Hepatocyte (in vitro differentiated cells): ENCODE results near the gene ADGRV1. TPM values are rescaled to one million over a fixed set of nuclear protein-coding genes. Genes with fewer than 3 reads are reported as not detected.
A peak's percentile ranks its signal among the peaks of the same experiment; 100 is the strongest.

Experiments used
- DNase-seq: peaks from one replicate; pipeline ENCODE4 v3.0.0-alpha.2; 2016; ENCODE audit warnings: low spot score
- H2AFZ ChIP-seq: fragments of 200-600 bp; sonication (generic); 2 replicates; pipeline ENCODE4 v1.6.0; 2016; ENCODE audit warnings: antibody characterized with exemption, mild to moderate bottlenecking
- H3K27ac ChIP-seq: fragments of 200-600 bp; sonication (generic); 2 replicates; pipeline ENCODE4 v1.5.1; 2016; ENCODE audit warnings: mild to moderate bottlenecking
- H3K27me3 ChIP-seq: fragments of 200-600 bp; sonication (generic); 2 replicates; pipeline ENCODE4 v1.6.1; 2016
- H3K36me3 ChIP-seq: fragments of 200-600 bp; sonication (generic); replicated peaks from 2 replicates; pipeline ENCODE4 v1.5.1; 2016; ENCODE audit warnings: low read depth; ENCODE audit not compliant: insufficient read depth
- H3K4me1 ChIP-seq: fragments of 200-600 bp; sonication (generic); 2 replicates; pipeline ENCODE4 v1.5.1; 2016; ENCODE audit warnings: mild to moderate bottlenecking, moderate library complexity; ENCODE audit not compliant: insufficient read depth
- H3K4me2 ChIP-seq: fragments of 200-600 bp; sonication (generic); 2 replicates; pipeline ENCODE4 v1.6.0; 2016
- H3K4me3 ChIP-seq: fragments of 200-600 bp; sonication (generic); 2 replicates; pipeline ENCODE4 v1.5.1; 2016; ENCODE audit warnings: mild to moderate bottlenecking
- H3K79me2 ChIP-seq: fragments of 200-600 bp; sonication (generic); 2 replicates; pipeline ENCODE4 v1.6.0; 2017; ENCODE audit warnings: mild to moderate bottlenecking
- H3K9me2 ChIP-seq: fragments of 200-600 bp; sonication (generic); replicated peaks from 2 replicates; pipeline ENCODE4 v1.6.0; 2017; ENCODE audit warnings: mild to moderate bottlenecking; ENCODE audit not compliant: insufficient read depth
- H3K9me3 ChIP-seq: fragments of 200-600 bp; sonication (generic); 2 replicates; pipeline ENCODE4 v1.5.1; 2016; ENCODE audit warnings: low read depth, mild to moderate bottlenecking
- H4K20me1 ChIP-seq: fragments of 200-600 bp; sonication (generic); 2 replicates; pipeline ENCODE4 v1.6.0; 2016; ENCODE audit warnings: mild to moderate bottlenecking; ENCODE audit not compliant: insufficient read depth, poor library complexity, severe bottlenecking
- EZH2 ChIP-seq: fragments of 200-600 bp; sonication (generic); IDR thresholded peaks from 2 replicates; pipeline ENCODE4 v1.6.1; 2016; ENCODE audit warnings: antibody characterized with exemption, mild to moderate bottlenecking, borderline replicate concordance
- EZH2phosphoT487 ChIP-seq: fragments of 200-600 bp; sonication (generic); IDR thresholded peaks from one replicate; pipeline ENCODE4 v1.6.1; 2018; ENCODE audit warnings: antibody characterized with exemption, mild to moderate bottlenecking, low read depth, moderate library complexity; ENCODE audit not compliant: unreplicated experiment, severe bottlenecking
- WGBS: methylation state at CpG from one replicate; pipeline ENCODE4 v1.1.6; 2016; ENCODE audit warnings: low lambda C conversion rate; ENCODE audit errors: missing lambda C conversion rate; 5-methylcytosine and 5-hydroxymethylcytosine counted together
- polyA plus RNA-seq: library from polyadenylated mRNA; unstranded; fragments of >200 nt; fragmentation: Nextera tagmentation; extraction: Ambion mirVana; gene quantifications from 2 replicates; pipeline ENCODE4 v1.2.1, GENCODE V29; 2016
- total RNA-seq: library from RNA; depleted of rRNA; stranded (reverse); fragments of >200 nt; gene quantifications from 2 replicates; pipeline ENCODE4 v1.2.3, GENCODE V29; 2014
- TF ChIP-seq, protein P1 (sequence below): fragments of 200-600 bp; sonication (generic); IDR thresholded peaks from 2 replicates; pipeline ENCODE4 v1.5.1; 2016; ENCODE audit warnings: antibody characterized with exemption, mild to moderate bottlenecking; ENCODE audit not compliant: poor library complexity

Gene ADGRV1
- total and polyA plus RNA-seq, 2 experiments from 2014 or later: 74.9 to 88.3 TPM

DNA sequence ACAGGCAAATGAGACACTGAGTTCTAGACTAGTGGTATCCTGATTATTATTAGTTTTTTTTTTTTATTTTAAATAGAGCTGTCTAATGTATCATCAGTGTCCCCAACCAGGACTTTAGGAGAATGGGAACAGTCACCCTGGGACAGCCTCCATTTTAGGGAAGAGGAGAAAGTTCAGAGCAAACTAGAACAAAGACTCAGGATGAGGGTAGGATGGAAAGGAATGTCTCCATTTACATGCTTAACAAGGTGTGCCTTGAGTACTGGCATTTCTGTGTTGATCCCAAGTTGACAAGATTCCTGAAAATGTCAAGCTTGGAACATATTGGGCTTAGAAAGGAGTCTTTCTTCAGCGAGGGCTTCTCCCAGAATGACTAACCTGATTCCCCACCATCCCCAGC, 601.0 kb downstream of the ADGRV1 start:
- Histone ChIP-seq H3K4me1 (peaks cover 7% of the 10 kb centered on the region), H3K9me2 (no peaks in the 10 kb centered on the region), H3K79me2 (no peaks in the 10 kb centered on the region), H3K27me3 (no peaks in the 10 kb centered on the region), H3K9me3 (no peaks in the 10 kb centered on the region), H3K27ac (no peak overlapping the region), H2AFZ (no peak overlapping the region), H3K4me3 (no peak overlapping the region), H3K4me2 (no peak overlapping the region), H3K36me3 (no peaks in the 10 kb centered on the region), H4K20me1 (no peaks in the 10 kb centered on the region)
- whole genome bisulfite sequencing: no CpG with 5 or more reads among the region's 1 CpG
- DNase-seq: no peak
- TF ChIP-seq EZH2phosphoT487: no peak
- no peak for TF ChIP-seq EZH2
- TF ChIP-seq, protein P1, sequence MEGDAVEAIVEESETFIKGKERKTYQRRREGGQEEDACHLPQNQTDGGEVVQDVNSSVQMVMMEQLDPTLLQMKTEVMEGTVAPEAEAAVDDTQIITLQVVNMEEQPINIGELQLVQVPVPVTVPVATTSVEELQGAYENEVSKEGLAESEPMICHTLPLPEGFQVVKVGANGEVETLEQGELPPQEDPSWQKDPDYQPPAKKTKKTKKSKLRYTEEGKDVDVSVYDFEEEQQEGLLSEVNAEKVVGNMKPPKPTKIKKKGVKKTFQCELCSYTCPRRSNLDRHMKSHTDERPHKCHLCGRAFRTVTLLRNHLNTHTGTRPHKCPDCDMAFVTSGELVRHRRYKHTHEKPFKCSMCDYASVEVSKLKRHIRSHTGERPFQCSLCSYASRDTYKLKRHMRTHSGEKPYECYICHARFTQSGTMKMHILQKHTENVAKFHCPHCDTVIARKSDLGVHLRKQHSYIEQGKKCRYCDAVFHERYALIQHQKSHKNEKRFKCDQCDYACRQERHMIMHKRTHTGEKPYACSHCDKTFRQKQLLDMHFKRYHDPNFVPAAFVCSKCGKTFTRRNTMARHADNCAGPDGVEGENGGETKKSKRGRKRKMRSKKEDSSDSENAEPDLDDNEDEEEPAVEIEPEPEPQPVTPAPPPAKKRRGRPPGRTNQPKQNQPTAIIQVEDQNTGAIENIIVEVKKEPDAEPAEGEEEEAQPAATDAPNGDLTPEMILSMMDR: no peak

DNA sequence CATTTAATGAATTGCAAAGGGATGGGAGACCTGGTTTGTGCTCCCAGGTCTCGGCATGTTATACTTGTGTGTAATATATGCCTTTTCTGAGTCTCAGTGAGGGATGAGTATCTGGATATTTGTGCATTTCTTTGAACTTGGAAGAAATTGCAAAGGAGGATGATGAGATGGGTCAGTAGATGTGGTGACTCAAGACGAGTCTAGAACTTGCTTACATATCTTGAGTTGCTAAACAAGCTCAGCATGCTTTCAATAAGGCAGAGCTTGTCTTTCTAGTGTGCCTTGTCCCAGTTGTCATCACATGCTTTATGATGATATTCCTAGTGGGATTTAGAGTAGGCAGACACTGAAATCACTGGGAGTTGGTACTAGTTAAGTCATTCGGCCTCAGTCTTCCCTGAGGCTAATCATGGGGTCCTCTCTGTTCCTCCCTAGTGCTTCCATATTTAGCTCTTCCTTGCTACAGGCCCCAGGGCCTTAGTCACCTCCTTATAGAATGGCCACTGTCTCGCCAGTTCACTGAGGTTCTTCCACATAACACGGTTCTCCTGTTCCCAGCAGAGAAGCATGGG, 602.2 kb downstream of the ADGRV1 start:
- 98% methylated on average over 5 of the region's 5 CpGs for WGBS
- Histone ChIP-seq H3K4me1 (peaks cover 7% of the 10 kb centered on the region), H4K20me1 (no peaks in the 10 kb centered on the region), H3K9me2 (no peaks in the 10 kb centered on the region), H2AFZ (no peak overlapping the region), H3K27me3 (no peaks in the 10 kb centered on the region), H3K4me2 (no peak overlapping the region), H3K27ac (no peak overlapping the region), H3K36me3 (no peaks in the 10 kb centered on the region), H3K9me3 (no peaks in the 10 kb centered on the region), H3K4me3 (no peak overlapping the region), H3K79me2 (no peaks in the 10 kb centered on the region)
- no peak for DNase-seq
- TF ChIP-seq EZH2 (no peak), EZH2phosphoT487 (no peak)
- TF ChIP-seq, protein P1: no peak

DNA sequence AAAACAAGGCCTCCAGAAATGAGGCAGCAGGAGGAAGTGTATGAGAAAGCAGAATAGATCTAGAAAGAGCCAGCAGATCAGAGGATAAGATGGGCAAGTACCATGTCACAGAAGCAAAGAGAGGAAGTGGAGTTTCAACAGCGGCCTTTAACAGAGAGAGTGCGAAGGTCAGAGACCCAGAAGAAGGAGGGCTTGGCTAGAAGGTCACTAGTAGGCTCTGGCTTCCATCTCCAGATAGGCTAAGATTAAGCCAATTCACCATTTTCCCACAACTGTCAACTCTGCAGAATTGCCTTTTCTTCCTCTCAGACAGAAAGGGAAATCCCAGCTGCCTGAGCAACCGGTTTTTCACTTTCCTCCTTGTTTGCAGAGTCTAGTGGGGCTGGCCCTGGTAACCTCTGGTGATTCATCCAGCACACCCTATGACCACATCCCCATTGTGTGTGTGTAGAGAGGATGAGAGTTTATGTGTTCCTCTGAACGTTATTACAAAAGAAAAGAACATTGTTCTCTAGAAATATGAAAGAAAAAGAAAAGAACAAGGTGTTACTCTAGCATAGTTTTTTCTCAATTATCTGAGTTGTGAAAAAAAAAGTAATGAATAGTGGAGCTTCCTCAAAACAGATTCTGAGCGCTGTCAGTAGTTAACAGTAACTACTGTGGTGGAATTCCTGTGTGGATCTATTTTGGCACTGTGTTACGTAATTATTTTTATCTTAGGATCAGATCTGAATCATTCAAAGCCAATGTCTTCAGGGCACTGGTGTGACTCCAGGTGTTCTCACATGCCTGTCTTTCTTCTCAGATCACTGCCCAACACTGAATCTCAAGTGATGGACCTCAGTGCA, 604.2 kb downstream of the ADGRV1 start:
- H4K20me1 ChIP-seq: no peaks in the 10 kb centered on the region
- no peaks in the 10 kb centered on the region for H3K79me2 ChIP-seq
- 48% methylated on average over 6 of the region's 6 CpGs for WGBS
- no peak overlapping the region for H2AFZ ChIP-seq
- H3K4me2 ChIP-seq: no peak overlapping the region
- H3K9me3 ChIP-seq: no peaks in the 10 kb centered on the region
- H3K4me1 ChIP-seq: peaks cover 7% of the 10 kb centered on the region
- H3K4me3 ChIP-seq: no peak overlapping the region
- H3K27ac ChIP-seq: peak overlapping the region; percentile 53
- H3K27me3 ChIP-seq: no peaks in the 10 kb centered on the region
- no peaks in the 10 kb centered on the region for H3K36me3 ChIP-seq
- DNase-seq: peak; percentile 84
- peak; percentile 43 for TF ChIP-seq EZH2phosphoT487
- TF ChIP-seq, protein P1: no peak
- H3K9me2 ChIP-seq: no peaks in the 10 kb centered on the region
